ENCODE results near the gene STARD3.
A peak's percentile ranks its signal among the peaks of the same experiment; 100 is the strongest.

STARD3 gene

GRCh38 chr17:39666231-39666600 is 29.3 kb downstream of the STARD3 start:
- no peak for FAIRE-seq
- TF ChIP-seq POLR2AphosphoS5 (IDR thresholded peaks at IDR 0.05; ENCODE audit: low read depth, low read length), result no peak
- no peak for TF ChIP-seq POLR2A (IDR thresholded peaks at IDR 0.05; ENCODE audit: low read depth, low read length)
- TF ChIP-seq SPI1 (IDR thresholded peaks at IDR 0.05; ENCODE audit: low read depth, low read length), result no peak
- TF ChIP-seq PAX5 (IDR thresholded peaks at IDR 0.05; ENCODE audit: insufficient read depth, low read length, severe bottlenecking), result no peak
- no peak for TF ChIP-seq POU2F2 (IDR thresholded peaks at IDR 0.05; ENCODE audit: low read depth, low read length)
- no peak for TF ChIP-seq TAF1 (IDR thresholded peaks at IDR 0.05; ENCODE audit: low read depth, low read length)
- no peak for DNase-seq (ENCODE audit: insufficient read length, low spot score)

DNA sequence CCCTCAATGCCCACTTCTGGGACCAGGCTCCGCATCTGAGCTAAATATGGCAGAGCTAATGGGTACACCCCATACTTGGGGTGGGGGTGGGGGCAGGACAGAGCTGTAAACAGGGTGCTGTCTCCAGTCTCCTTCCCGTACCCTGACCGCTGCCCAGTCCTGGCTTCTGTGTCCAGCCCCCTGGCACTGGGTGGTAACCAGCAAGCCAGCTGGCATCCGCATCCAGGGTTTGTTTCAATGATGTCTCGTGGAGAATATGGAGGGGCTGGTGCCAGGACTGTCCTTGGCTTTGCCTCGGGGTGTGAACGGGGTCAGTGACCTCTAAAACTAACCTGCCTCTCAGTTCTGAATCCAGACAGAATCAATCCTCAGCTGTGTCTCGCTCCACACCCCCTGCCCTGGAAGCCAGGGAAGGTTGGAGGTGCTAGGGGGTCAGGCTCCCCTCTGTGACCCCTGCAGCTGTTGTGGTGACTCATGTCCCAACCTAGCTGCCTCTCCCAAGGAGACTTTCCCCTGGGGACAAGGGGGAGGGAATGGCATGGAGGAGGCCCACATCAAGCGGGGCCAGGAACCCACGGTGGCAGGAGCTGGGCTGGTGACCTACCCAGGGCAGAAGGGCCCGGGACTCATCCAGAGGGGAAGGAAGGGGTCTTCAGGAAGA is 29.8 kb downstream of the STARD3 start:
- TF ChIP-seq POLR2AphosphoS5 (IDR thresholded peaks at IDR 0.05; ENCODE audit: low read depth, low read length), result no peak
- no peak for TF ChIP-seq SPI1 (IDR thresholded peaks at IDR 0.05; ENCODE audit: low read depth, low read length)
- TF ChIP-seq POU2F2 (IDR thresholded peaks at IDR 0.05; ENCODE audit: low read depth, low read length), result no peak
- TF ChIP-seq TAF1 (IDR thresholded peaks at IDR 0.05; ENCODE audit: low read depth, low read length), result no peak
- TF ChIP-seq PAX5 (IDR thresholded peaks at IDR 0.05; ENCODE audit: insufficient read depth, low read length, severe bottlenecking), result no peak
- no peak for TF ChIP-seq POLR2A (IDR thresholded peaks at IDR 0.05; ENCODE audit: low read depth, low read length)
- DNase-seq (ENCODE audit: insufficient read length, low spot score), result no peak
- no peak for FAIRE-seq

- FAIRE-seq (no peak), DNase-seq (ENCODE audit: insufficient read length, low spot score) (no peak)
- TF ChIP-seq PAX5 (IDR thresholded peaks at IDR 0.05; ENCODE audit: insufficient read depth, low read length, severe bottlenecking), result no peak
Observed at GRCh38 chr17:39667262-39667944, 30.5 kb downstream of the STARD3 start.

- peak; percentile 90 for DNase-seq (ENCODE audit: insufficient read length, low spot score)
- no peak for TF ChIP-seq PAX5 (IDR thresholded peaks at IDR 0.05; ENCODE audit: insufficient read depth, low read length, severe bottlenecking)
- TF ChIP-seq SPI1 (IDR thresholded peaks at IDR 0.05; ENCODE audit: low read depth, low read length), result no peak
- no peak for TF ChIP-seq POLR2AphosphoS5 (IDR thresholded peaks at IDR 0.05; ENCODE audit: low read depth, low read length)
- no peak for TF ChIP-seq POLR2A (IDR thresholded peaks at IDR 0.05; ENCODE audit: low read depth, low read length)
- TF ChIP-seq TAF1 (IDR thresholded peaks at IDR 0.05; ENCODE audit: low read depth, low read length), result no peak
- no peak for TF ChIP-seq POU2F2 (IDR thresholded peaks at IDR 0.05; ENCODE audit: low read depth, low read length)
- peak; percentile 92 for FAIRE-seq
Observed at GRCh38 chr17:39667945-39668924, 31.3 kb downstream of the STARD3 start, which contains the start of gene PNMT. TSS of gene PNMT (plus strand) at chr17:39668453. CDS start at chr17:39668476, 23 bp downstream.

- DNase-seq (ENCODE audit: insufficient read length, low spot score) (no peak), FAIRE-seq (no peak)
- TF ChIP-seq POLR2A (IDR thresholded peaks at IDR 0.05; ENCODE audit: low read depth, low read length) (no peak), POU2F2 (IDR thresholded peaks at IDR 0.05; ENCODE audit: low read depth, low read length) (no peak), POLR2AphosphoS5 (IDR thresholded peaks at IDR 0.05; ENCODE audit: low read depth, low read length) (no peak), SPI1 (IDR thresholded peaks at IDR 0.05; ENCODE audit: low read depth, low read length) (no peak), PAX5 (IDR thresholded peaks at IDR 0.05; ENCODE audit: insufficient read depth, low read length, severe bottlenecking) (no peak), TAF1 (IDR thresholded peaks at IDR 0.05; ENCODE audit: low read depth, low read length) (no peak)
Observed at GRCh38 chr17:39669897-39670735, 33.2 kb downstream of the STARD3 start.

GRCh38 chr17:39670746-39671145 is 33.8 kb downstream of the STARD3 start:
- FAIRE-seq (no peak), DNase-seq (ENCODE audit: insufficient read length, low spot score) (no peak)
- TF ChIP-seq PAX5 (IDR thresholded peaks at IDR 0.05; ENCODE audit: insufficient read depth, low read length, severe bottlenecking) (no peak), POLR2A (IDR thresholded peaks at IDR 0.05; ENCODE audit: low read depth, low read length) (no peak), TAF1 (IDR thresholded peaks at IDR 0.05; ENCODE audit: low read depth, low read length) (no peak), POLR2AphosphoS5 (IDR thresholded peaks at IDR 0.05; ENCODE audit: low read depth, low read length) (no peak), SPI1 (IDR thresholded peaks at IDR 0.05; ENCODE audit: low read depth, low read length) (no peak), POU2F2 (IDR thresholded peaks at IDR 0.05; ENCODE audit: low read depth, low read length) (no peak)

- TF ChIP-seq TAF1 (IDR thresholded peaks at IDR 0.05; ENCODE audit: low read depth, low read length) (no peak), POLR2A (IDR thresholded peaks at IDR 0.05; ENCODE audit: low read depth, low read length) (no peak), POU2F2 (IDR thresholded peaks at IDR 0.05; ENCODE audit: low read depth, low read length) (no peak), PAX5 (IDR thresholded peaks at IDR 0.05; ENCODE audit: insufficient read depth, low read length, severe bottlenecking) (no peak), SPI1 (IDR thresholded peaks at IDR 0.05; ENCODE audit: low read depth, low read length) (no peak), POLR2AphosphoS5 (IDR thresholded peaks at IDR 0.05; ENCODE audit: low read depth, low read length) (no peak)
- peak; percentile 71 for FAIRE-seq
- no peak for DNase-seq (ENCODE audit: insufficient read length, low spot score)
Observed at GRCh38 chr17:39671651-39672521, 34.9 kb downstream of the STARD3 start.
